ENCODE results near the gene KRTAP9-3.
"Not testable (repeated sequence)": the region's sequence is repeated elsewhere in the genome, so short reads cannot be mapped to it uniquely, and the experiment has no call there.

The KRTAP9-3 gene

GRCh38 chr17:41249637-41250240 is 17.5 kb downstream of the KRTAP9-3 start, which contains the start of gene KRTAP9-4:
KRTAP9-4 (plus strand) TSS chr17:41249687; CDS start chr17:41249721, 34 bp downstream.
- DNase-seq (ENCODE audit: insufficient read length, low spot score); FAIRE-seq: not testable (repeated sequence)

GRCh38 chr17:41251261-41251660 is 19.0 kb downstream of the KRTAP9-3 start:
- FAIRE-seq: no peak
- DNase-seq (ENCODE audit: insufficient read length, low spot score): no peak

- DNase-seq (ENCODE audit: insufficient read length, low spot score) (no peak), FAIRE-seq (no peak)
Observed at GRCh38 chr17:41254861-41255260, 22.6 kb downstream of the KRTAP9-3 start.

GRCh38 chr17:41255381-41256290 is 23.4 kb downstream of the KRTAP9-3 start, which contains the start of gene KRTAP9-9:
KRTAP9-9 (plus strand) TSS chr17:41255384.
- not testable (repeated sequence) for DNase-seq (ENCODE audit: insufficient read length, low spot score)
- peak; percentile 42 for FAIRE-seq

- FAIRE-seq (no peak), DNase-seq (ENCODE audit: insufficient read length, low spot score) (no peak)
Observed at GRCh38 chr17:41256291-41256685, 24.0 kb downstream of the KRTAP9-3 start.

GRCh38 chr17:41258406-41258805 is 26.2 kb downstream of the KRTAP9-3 start:
- no peak for FAIRE-seq
- DNase-seq (ENCODE audit: insufficient read length, low spot score): no peak

- DNase-seq (ENCODE audit: insufficient read length, low spot score) (no peak), FAIRE-seq (no peak)
Observed at GRCh38 chr17:41263212-41263611, 31.0 kb downstream of the KRTAP9-3 start.

GRCh38 chr17:41264599-41264998 is 32.4 kb downstream of the KRTAP9-3 start:
- DNase-seq (ENCODE audit: insufficient read length, low spot score) (no peak), FAIRE-seq (no peak)

GRCh38 chr17:41265078-41265477 is 32.8 kb downstream of the KRTAP9-3 start, which contains the start of gene KRTAP9-6:
KRTAP9-6 (plus strand) TSS chr17:41265378; CDS start chr17:41265378, 0 bp downstream.
- no peak for DNase-seq (ENCODE audit: insufficient read length, low spot score)
- no peak for FAIRE-seq

- no peak for DNase-seq (ENCODE audit: insufficient read length, low spot score)
- FAIRE-seq: no peak
Observed at GRCh38 chr17:41267711-41268110, 35.5 kb downstream of the KRTAP9-3 start.

- FAIRE-seq; DNase-seq (ENCODE audit: insufficient read length, low spot score): not testable (repeated sequence)
Observed at GRCh38 chr17:41271323-41271722, 39.1 kb downstream of the KRTAP9-3 start.

- no peak for DNase-seq (ENCODE audit: insufficient read length, low spot score)
- no peak for FAIRE-seq
Observed at GRCh38 chr17:41271858-41272257, 39.6 kb downstream of the KRTAP9-3 start.

- DNase-seq (ENCODE audit: insufficient read length, low spot score); FAIRE-seq: not testable (repeated sequence)
Observed at GRCh38 chr17:41275648-41276190, 43.5 kb downstream of the KRTAP9-3 start, which contains the start of gene KRTAP9-7. KRTAP9-7 (plus strand) TSS chr17:41275698; CDS start chr17:41275698, 0 bp downstream.

- DNase-seq (ENCODE audit: insufficient read length, low spot score) (no peak), FAIRE-seq (no peak)
Observed at GRCh38 chr17:41278176-41278955, 46.1 kb downstream of the KRTAP9-3 start.

Data from GM19239 (cell line).